Natural killer cell (primary cell): ENCODE results near the gene CADM1. TPM values are rescaled to one million over a fixed set of nuclear protein-coding genes. Genes with fewer than 3 reads are reported as not detected.

Experiments
- ATAC-seq, 3 donors: fragments of 150-1000 bp in 2 of 3; fragments of 200-7000 bp in 1 of 3; cut with Tn5 transposase; 1 replicate in 1 of 3; 2 replicates in 2 of 3; pipeline ENCODE4 v1.10.0; 2021; ENCODE audit warnings: mild to moderate bottlenecking in 2 of 3, moderate library complexity in 2 of 3
- DNase-seq, 2 donors: peaks; one replicate each; pipeline versions ENCODE4 v3.0.0 to v3.0.0-alpha.2; 2013 to 2021; ENCODE audit warnings: mixed read lengths in 1 of 2
- H3K27ac ChIP-seq: one replicate; pipeline ENCODE4 v1.5.1; 2013; ENCODE audit warnings: mild to moderate bottlenecking, low read length
- H3K27me3 ChIP-seq: one replicate; pipeline ENCODE4 v1.6.1; 2013; ENCODE audit warnings: low read length; ENCODE audit not compliant: control insufficient read depth, insufficient read depth
- H3K36me3 ChIP-seq: one replicate; pipeline ENCODE4 v1.6.1; 2013; ENCODE audit warnings: low read length; ENCODE audit not compliant: control insufficient read depth, insufficient read depth
- H3K4me1 ChIP-seq: one replicate; pipeline ENCODE4 v1.6.1; 2013; ENCODE audit warnings: low read length; ENCODE audit not compliant: control insufficient read depth, insufficient read depth
- H3K4me3 ChIP-seq: one replicate; pipeline ENCODE4 v1.5.1; 2013; ENCODE audit warnings: low read length
- H3K9me3 ChIP-seq: one replicate; pipeline ENCODE4 v1.6.1; 2013; ENCODE audit warnings: low read length; ENCODE audit not compliant: control insufficient read depth, insufficient read depth
- H3K27ac Mint-ChIP-seq, 2 donors: one replicate each; pipeline ENCODE4 v1.8.0; 2022; ENCODE audit warnings: mild to moderate bottlenecking in 2 of 2, mixed read lengths in 2 of 2, moderate library complexity in 1 of 2
- H3K27me3 Mint-ChIP-seq, 2 donors: one replicate each; pipeline ENCODE4 v1.8.0; 2022; ENCODE audit warnings: low read depth in 2 of 2, mixed read lengths in 2 of 2
- H3K36me3 Mint-ChIP-seq: one replicate; pipeline ENCODE4 v1.8.0; 2022; ENCODE audit warnings: mixed read lengths
- H3K4me1 Mint-ChIP-seq, 2 donors: one replicate each; pipeline ENCODE4 v1.8.0; 2022; ENCODE audit warnings: mixed read lengths in 2 of 2
- H3K4me3 Mint-ChIP-seq: one replicate; pipeline ENCODE4 v1.8.0; 2022; ENCODE audit warnings: mild to moderate bottlenecking, moderate library complexity, mixed read lengths
- H3K9me3 Mint-ChIP-seq, 2 donors: one replicate each; pipeline ENCODE4 v1.8.0; 2022; ENCODE audit warnings: mixed read lengths in 2 of 2
- CTCF ChIP-seq: fragments of 200-600 bp; IDR thresholded peaks from one replicate; pipeline ENCODE4 v1.8.0; 2022; ENCODE audit warnings: antibody characterized with exemption
- WGBS: methylation state at CpG from one replicate; pipeline ENCODE4 v1.1.7; 2013; ENCODE audit warnings: missing lambda C conversion rate; ENCODE audit not compliant: insufficient coverage; 5-methylcytosine and 5-hydroxymethylcytosine counted together
- intact Hi-C: fragments of 100-400 bp; cut with micrococcal nuclease; formaldehyde crosslinking; loops from one replicate; pipeline ENCODE4 v1.14.2; 2022
- total RNA-seq, 4 donors: library from RNA; stranded (reverse); fragments of 120-200 nt in 1 of 4; gene quantifications; one replicate each; pipeline versions ENCODE4 v1.2.3 to v1.2.4, GENCODE V29; 2013 to 2022

The CADM1 gene
- total RNA-seq, 3 donors from 2014 or later (not counting 1 experiment from before 2014, with no cell fraction given), result 3.2 to 4.2 (median 3.9) TPM

GRCh38 chr11:115291325-115291724 is 212.9 kb downstream of the CADM1 start:
- ATAC-seq, result no peak
- no peaks in the 10 kb centered on the region for H3K4me1 Mint-ChIP-seq
- H3K9me3 Mint-ChIP-seq, result no peaks in the 10 kb centered on the region
- WGBS, result 93% methylated on average over 3 of the region's 3 CpGs
- peaks cover 8 to 20% of the 10 kb centered on the region in 2 donors for H3K27me3 Mint-ChIP-seq
- Histone ChIP-seq H3K27ac (no peak overlapping the region), H3K36me3 (no peaks in the 10 kb centered on the region), H3K9me3 (no peaks in the 10 kb centered on the region), H3K4me3 (no peak overlapping the region), H3K27me3 (no peaks in the 10 kb centered on the region), H3K4me1 (no peaks in the 10 kb centered on the region)
- no peak for TF ChIP-seq CTCF
- H3K4me3 Mint-ChIP-seq, result no peak overlapping the region
- H3K27ac Mint-ChIP-seq, result no peak overlapping the region
- no peak for DNase-seq
- no peaks in the 10 kb centered on the region for H3K36me3 Mint-ChIP-seq
- intact Hi-C loops, result no loop called here

DNA sequence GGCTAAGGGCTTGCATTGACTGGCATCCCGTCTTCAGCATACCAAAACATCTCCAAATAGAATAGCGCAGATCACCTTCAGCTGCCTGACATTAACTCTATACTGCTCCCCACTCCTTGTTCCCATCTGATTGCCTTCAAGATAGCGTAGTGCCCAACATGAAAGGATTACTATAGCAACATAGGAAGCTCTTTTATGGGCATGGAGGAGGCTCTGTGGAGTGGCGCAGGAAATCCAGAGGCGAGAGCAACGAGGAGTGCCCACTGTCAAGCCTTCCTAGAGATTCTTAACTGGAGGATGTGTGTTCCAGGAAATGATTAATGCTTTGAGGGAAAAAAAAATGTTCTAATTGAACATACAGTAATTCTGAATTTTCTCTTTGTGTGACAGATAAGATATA is 213.3 kb downstream of the CADM1 start:
- no peaks in the 10 kb centered on the region for H3K27me3 ChIP-seq
- no peaks in the 10 kb centered on the region for H3K9me3 Mint-ChIP-seq
- 81% methylated on average over 6 of the region's 6 CpGs for WGBS
- no peak for TF ChIP-seq CTCF
- intact Hi-C loops, result no loop called here
- H3K4me3 Mint-ChIP-seq, result no peak overlapping the region
- H3K4me3 ChIP-seq, result no peak overlapping the region
- H3K27ac Mint-ChIP-seq, result no peak overlapping the region
- DNase-seq, result no peak
- H3K36me3 ChIP-seq, result no peaks in the 10 kb centered on the region
- H3K9me3 ChIP-seq, result no peaks in the 10 kb centered on the region
- no peaks in the 10 kb centered on the region for H3K4me1 Mint-ChIP-seq
- no peaks in the 10 kb centered on the region for H3K36me3 Mint-ChIP-seq
- no peak for ATAC-seq
- H3K27ac ChIP-seq, result no peak overlapping the region
- peaks cover 8 to 20% of the 10 kb centered on the region in 2 donors for H3K27me3 Mint-ChIP-seq
- H3K4me1 ChIP-seq, result no peaks in the 10 kb centered on the region

DNA sequence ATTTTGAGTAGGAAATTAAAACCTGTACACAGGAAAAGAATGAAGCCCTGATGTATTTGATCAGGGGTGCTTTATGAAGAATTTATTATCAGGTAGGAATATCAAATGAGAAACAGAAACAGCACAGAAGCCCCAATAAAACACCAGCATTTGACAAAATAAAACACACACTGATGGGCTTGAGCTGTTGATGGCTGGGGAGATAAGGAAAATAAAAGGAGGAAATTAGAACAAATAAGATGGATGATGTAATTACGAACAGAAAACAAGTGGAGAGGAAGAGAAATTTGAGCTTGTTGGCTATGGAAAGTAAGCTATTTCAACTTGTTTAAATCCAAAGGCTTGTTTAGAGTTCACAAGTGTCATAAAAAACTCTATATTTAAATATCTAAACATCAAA is 213.7 kb downstream of the CADM1 start:
- Histone ChIP-seq H3K36me3 (no peaks in the 10 kb centered on the region), H3K4me1 (no peaks in the 10 kb centered on the region), H3K4me3 (no peak overlapping the region), H3K27ac (no peak overlapping the region), H3K9me3 (no peaks in the 10 kb centered on the region), H3K27me3 (no peaks in the 10 kb centered on the region)
- H3K4me3 Mint-ChIP-seq, result no peak overlapping the region
- H3K9me3 Mint-ChIP-seq, result no peaks in the 10 kb centered on the region
- no peaks in the 10 kb centered on the region for H3K4me1 Mint-ChIP-seq
- WGBS, result 73% methylated on average over 1 of the region's 1 CpG
- H3K36me3 Mint-ChIP-seq, result no peaks in the 10 kb centered on the region
- peaks cover 8 to 20% of the 10 kb centered on the region in 2 donors for H3K27me3 Mint-ChIP-seq
- ATAC-seq (no peak), DNase-seq (no peak)
- TF ChIP-seq CTCF, result no peak
- intact Hi-C loops, result no loop called here
- no peak overlapping the region for H3K27ac Mint-ChIP-seq

DNA sequence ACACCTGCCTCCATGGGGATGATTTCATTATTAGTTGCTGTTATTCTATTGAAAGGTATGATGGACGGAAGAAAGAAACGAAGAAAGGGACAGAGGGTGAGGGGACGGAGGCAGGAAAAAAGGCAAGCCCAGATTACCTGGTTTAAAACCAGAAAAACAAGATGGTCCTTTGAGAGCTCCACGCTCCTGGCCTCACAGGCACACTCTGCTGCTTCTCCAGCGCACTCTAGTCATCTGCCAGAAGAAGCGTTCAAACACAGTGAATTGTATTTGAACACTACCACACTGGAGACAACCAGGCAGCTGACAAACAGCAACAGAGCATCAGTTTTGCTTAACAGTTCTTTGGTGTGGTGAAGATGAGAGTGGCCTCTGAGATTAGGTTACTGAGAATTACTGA is 216.9 kb downstream of the CADM1 start:
- 90% methylated on average over 6 of the region's 6 CpGs for WGBS
- no peak for ATAC-seq
- Histone ChIP-seq H3K9me3 (no peaks in the 10 kb centered on the region), H3K4me3 (no peak overlapping the region), H3K27me3 (no peaks in the 10 kb centered on the region), H3K4me1 (no peaks in the 10 kb centered on the region), H3K36me3 (no peaks in the 10 kb centered on the region), H3K27ac (no peak overlapping the region)
- no peak overlapping the region for H3K27ac Mint-ChIP-seq
- TF ChIP-seq CTCF, result no peak
- no peak overlapping the region for H3K4me3 Mint-ChIP-seq
- H3K27me3 Mint-ChIP-seq, result peaks cover 8 to 14% of the 10 kb centered on the region in 2 donors
- no peaks in the 10 kb centered on the region for H3K4me1 Mint-ChIP-seq
- no peaks in the 10 kb centered on the region for H3K9me3 Mint-ChIP-seq
- no peaks in the 10 kb centered on the region for H3K36me3 Mint-ChIP-seq
- no peak for DNase-seq
- intact Hi-C loops, result no loop called here
